Neural progenitor cell (in vitro differentiated cells): ENCODE data around the gene GNL2.

ENCODE experiments used
- CTCF ChIP-seq: fragments of 200-600 bp; sonication (generic); IDR thresholded peaks from 2 replicates; pipeline ENCODE4 v1.5.1; 2017; ENCODE audit warnings: antibody characterized with exemption, mild to moderate bottlenecking
- EZH2 ChIP-seq: fragments of 200-600 bp; sonication (generic); IDR thresholded peaks from 2 replicates; pipeline ENCODE4 v1.6.1; 2017; ENCODE audit warnings: antibody characterized with exemption, mild to moderate bottlenecking, moderate library complexity
- EZH2phosphoT487 ChIP-seq: fragments of 200-600 bp; sonication (generic); IDR thresholded peaks from 2 replicates; pipeline ENCODE4 v1.6.1; 2017; ENCODE audit warnings: antibody characterized with exemption

GRCh38 chr1:37574834-37575480 lies 20.8 kb downstream of the GNL2 start:
- TF ChIP-seq CTCF (no peak), EZH2phosphoT487 (no peak), EZH2 (no peak)
